ENCODE results near the gene TYSND1.

DNA sequence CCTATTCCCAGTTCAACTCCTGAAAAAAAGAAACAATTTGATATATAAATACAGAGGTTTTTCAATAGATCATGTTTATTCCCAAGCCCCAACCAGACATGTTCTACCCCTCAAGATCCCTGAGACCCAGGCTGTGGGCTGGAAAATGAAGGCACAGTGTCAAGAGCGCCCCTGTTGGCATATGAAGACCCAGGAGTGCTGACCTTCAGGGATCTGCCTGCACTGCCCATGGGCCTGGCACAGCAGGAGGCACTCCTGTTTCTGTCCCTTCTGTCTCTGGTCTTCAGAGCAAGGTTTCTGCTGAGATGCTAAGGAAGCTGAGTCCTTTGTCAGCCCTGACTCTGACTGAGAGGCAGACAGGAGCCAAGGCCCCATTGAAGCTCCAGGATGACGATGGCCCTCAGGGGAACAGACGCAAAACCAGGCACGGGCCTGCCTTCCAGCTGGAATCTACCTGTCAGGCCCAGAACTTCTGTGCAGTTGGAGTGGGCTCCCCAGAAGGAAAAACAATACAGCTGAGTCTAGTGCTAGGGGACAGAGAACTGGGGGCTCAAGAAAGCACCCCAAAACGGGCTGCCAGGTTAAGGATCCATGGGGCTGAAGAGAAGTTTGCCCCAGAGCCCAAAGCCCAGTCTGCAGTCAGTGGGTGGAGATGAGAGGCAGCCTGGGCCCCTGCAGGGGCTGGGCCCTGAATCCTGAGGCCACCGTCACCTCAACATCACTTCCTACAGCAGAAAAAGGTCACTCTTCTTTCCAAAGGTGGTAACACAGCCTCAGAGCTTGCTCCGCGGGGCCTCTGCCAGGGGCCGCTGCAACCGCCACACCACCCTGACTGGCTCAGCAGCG lies 7.1 kb downstream of the TYSND1 start:
- no peak for TF ChIP-seq EZH2phosphoT487 (conservative IDR thresholded peaks at IDR 0.05; ENCODE audit: low read length)
- TF ChIP-seq, protein P1, sequence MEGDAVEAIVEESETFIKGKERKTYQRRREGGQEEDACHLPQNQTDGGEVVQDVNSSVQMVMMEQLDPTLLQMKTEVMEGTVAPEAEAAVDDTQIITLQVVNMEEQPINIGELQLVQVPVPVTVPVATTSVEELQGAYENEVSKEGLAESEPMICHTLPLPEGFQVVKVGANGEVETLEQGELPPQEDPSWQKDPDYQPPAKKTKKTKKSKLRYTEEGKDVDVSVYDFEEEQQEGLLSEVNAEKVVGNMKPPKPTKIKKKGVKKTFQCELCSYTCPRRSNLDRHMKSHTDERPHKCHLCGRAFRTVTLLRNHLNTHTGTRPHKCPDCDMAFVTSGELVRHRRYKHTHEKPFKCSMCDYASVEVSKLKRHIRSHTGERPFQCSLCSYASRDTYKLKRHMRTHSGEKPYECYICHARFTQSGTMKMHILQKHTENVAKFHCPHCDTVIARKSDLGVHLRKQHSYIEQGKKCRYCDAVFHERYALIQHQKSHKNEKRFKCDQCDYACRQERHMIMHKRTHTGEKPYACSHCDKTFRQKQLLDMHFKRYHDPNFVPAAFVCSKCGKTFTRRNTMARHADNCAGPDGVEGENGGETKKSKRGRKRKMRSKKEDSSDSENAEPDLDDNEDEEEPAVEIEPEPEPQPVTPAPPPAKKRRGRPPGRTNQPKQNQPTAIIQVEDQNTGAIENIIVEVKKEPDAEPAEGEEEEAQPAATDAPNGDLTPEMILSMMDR (IDR thresholded peaks at IDR 0.05; ENCODE audit: insufficient read depth, low read length, poor library complexity, severe bottlenecking): no peak

All from SU-DHL-6 (cell line).